ENCODE data around the gene SEC14L6. TPM values are rescaled to one million over a fixed set of nuclear protein-coding genes. Genes with fewer than 3 reads are reported as not detected.

SEC14L6 gene
- total and polyA plus RNA-seq, 9 of the 15 experiments (the other 6 are each of a cell fraction or from before 2014, with no cell fraction given), result 0.29 to 6.1 (median 1.9) TPM

- TF ChIP-seq, protein P1, sequence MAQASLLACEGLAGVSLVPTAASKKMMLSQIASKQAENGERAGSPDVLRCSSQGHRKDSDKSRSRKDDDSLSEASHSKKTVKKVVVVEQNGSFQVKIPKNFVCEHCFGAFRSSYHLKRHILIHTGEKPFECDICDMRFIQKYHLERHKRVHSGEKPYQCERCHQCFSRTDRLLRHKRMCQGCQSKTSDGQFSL (CRISPR knock-in tag; IDR thresholded peaks at IDR 0.05), result no peak
- TF ChIP-seq, protein P1 (tag; IDR thresholded peaks at IDR 0.05), result peak in 1 of 2 experiments; percentile 90; a peak in 2 of 4 replicates
- TF ChIP-seq TCFL5 (CRISPR knock-in tag; conservative IDR thresholded peaks at IDR 0.05) (0 out of 2 replicates have a peak, but pooled peaks have one; percentile 62), ZBTB34 (CRISPR knock-in tag; IDR thresholded peaks at IDR 0.05) (no peak), HSF4 (CRISPR knock-in tag; IDR thresholded peaks at IDR 0.05; ENCODE audit: borderline replicate concordance) (peak; percentile 47; the same call in 1 of the 2 replicates), TEAD2 (tag; IDR thresholded peaks at IDR 0.05) (peak; percentile 78), NEUROD1 (IDR thresholded peaks at IDR 0.05; ENCODE audit: borderline replicate concordance, low read depth, low read length, partially characterized antibody) (no peak), ZNF79 (CRISPR knock-in tag; IDR thresholded peaks at IDR 0.05; ENCODE audit: low read depth) (peak; percentile 59; the same call in 1 of the 2 replicates), NR4A1 (CRISPR knock-in tag; IDR thresholded peaks at IDR 0.05) (no peak), NR4A1 (tag; IDR thresholded peaks at IDR 0.05) (peak; percentile 96), ZNF561 (CRISPR knock-in tag; conservative IDR thresholded peaks at IDR 0.05) (no peak), ILK (tag; IDR thresholded peaks at IDR 0.05; ENCODE audit: borderline replicate concordance, low read depth) (peak; percentile 73), ZNF395 (CRISPR knock-in tag; IDR thresholded peaks at IDR 0.05) (peak; percentile 96), ZKSCAN8 (CRISPR knock-in tag; IDR thresholded peaks at IDR 0.05) (peak; percentile 40; the same call in 1 of the 2 replicates), SMAD4 (CRISPR knock-in tag; conservative IDR thresholded peaks at IDR 0.05) (peak; percentile 87), GTF2A2 (tag; IDR thresholded peaks at IDR 0.05) (peak; percentile 63; the same call in 1 of the 2 replicates), ZNF639 (CRISPR knock-in tag; conservative IDR thresholded peaks at IDR 0.05 in 1 of 2, IDR thresholded peaks at IDR 0.05 in 1 of 2) (peak in 1 of 2 experiments; percentile 90; a peak in 2 of 4 replicates), TEAD1 (CRISPR knock-in tag; IDR thresholded peaks at IDR 0.05) (peak in 1 of 2 experiments; percentile 90; a peak in 2 of 4 replicates), PHB (CRISPR knock-in tag; IDR thresholded peaks at IDR 0.05) (no peak)
Observed at GRCh38 chr22:30537083-30537731, 9.3 kb downstream of the SEC14L6 start (continued).
